HEK293T (cell line): ENCODE measurements around the gene CHRNA3.

ENCODE experiments used
- ARNT ChIP-seq: fragments of 450-650 bp; IDR thresholded peaks from 2 replicates; pipeline ENCODE4 v1.6.1; 2017; ENCODE audit warnings: mild to moderate bottlenecking
- BHLHE40 ChIP-seq: fragments of 450-650 bp; IDR thresholded peaks from 2 replicates; pipeline ENCODE4 v1.6.1; 2016; ENCODE audit warnings: mild to moderate bottlenecking, moderate library complexity, borderline replicate concordance
- CTBP1 ChIP-seq: fragments of 450-650 bp; IDR thresholded peaks from 2 replicates; pipeline ENCODE4 v1.6.1; 2016; ENCODE audit warnings: borderline replicate concordance
- ELF4 ChIP-seq: fragments of 450-650 bp; IDR thresholded peaks from 2 replicates; pipeline ENCODE4 v1.6.1; 2017; ENCODE audit warnings: antibody characterized with exemption
- FOXA1 ChIP-seq: fragments of 450-650 bp; IDR thresholded peaks from 2 replicates; pipeline ENCODE4 v1.6.1; 2016; ENCODE audit warnings: mild to moderate bottlenecking
- FOXK2 ChIP-seq: fragments of 450-650 bp; IDR thresholded peaks from 2 replicates; pipeline ENCODE4 v1.6.1; 2016; ENCODE audit warnings: mild to moderate bottlenecking
- FOXM1 ChIP-seq: fragments of 450-650 bp; IDR thresholded peaks from 2 replicates; pipeline ENCODE4 v1.6.1; 2017; ENCODE audit warnings: mild to moderate bottlenecking, borderline replicate concordance
- HDGF ChIP-seq: fragments of 450-650 bp; IDR thresholded peaks from 2 replicates; pipeline ENCODE4 v1.6.1; 2017; ENCODE audit warnings: antibody characterized with exemption, borderline replicate concordance
- NFRKB ChIP-seq: fragments of 450-650 bp; IDR thresholded peaks from 2 replicates; pipeline ENCODE4 v1.6.1; 2016; ENCODE audit warnings: mild to moderate bottlenecking, moderate library complexity
- PKNOX1 ChIP-seq: fragments of 450-650 bp; IDR thresholded peaks from 2 replicates; pipeline ENCODE4 v1.6.1; 2016
- SP1 ChIP-seq: fragments of 450-650 bp; IDR thresholded peaks from 2 replicates; pipeline ENCODE4 v1.6.1; 2017
- SUZ12 ChIP-seq: fragments of 450-650 bp; IDR thresholded peaks from 2 replicates; pipeline ENCODE4 v1.6.1; 2016; ENCODE audit warnings: mild to moderate bottlenecking
- ZNF384 ChIP-seq: fragments of 450-650 bp; IDR thresholded peaks from 2 replicates; pipeline ENCODE4 v1.6.1; 2016

- TF ChIP-seq SP1 (no peak), ZNF384 (no peak), FOXM1 (no peak), HDGF (no peak), ARNT (no peak), BHLHE40 (no peak), FOXA1 (no peak), FOXK2 (no peak), SUZ12 (no peak), NFRKB (no peak), ELF4 (no peak), PKNOX1 (no peak), CTBP1 (no peak)
Observed at GRCh38 chr15:78603467-78603866, 17.3 kb downstream of the CHRNA3 start.
